GM23338 (cell line): ENCODE results near the gene PPP1R9B. TPM values are rescaled to one million over a fixed set of nuclear protein-coding genes. Genes with fewer than 3 reads are reported as not detected.

ENCODE experiments used
- ATAC-seq: fragments of 200-7000 bp; cut with Tn5 transposase; 3 replicates; pipeline ENCODE4 v1.9.1; 2020
- DNase-seq: peaks from one replicate; pipeline ENCODE4 v3.0.0-alpha.2; 2015; ENCODE audit warnings: low spot score
- H2AFZ ChIP-seq: fragments of 200-600 bp; sonication (generic); 2 replicates; pipeline ENCODE4 v1.8.0; 2016; ENCODE audit warnings: antibody characterized with exemption, mild to moderate bottlenecking, moderate library complexity
- H3F3A ChIP-seq: fragments of 200-600 bp; sonication (generic); replicated peaks from 2 replicates; pipeline ENCODE4 v1.8.0; 2017; ENCODE audit warnings: antibody characterized with exemption, mixed run types, low read depth
- H3K27ac ChIP-seq: fragments of 200-600 bp; sonication (generic); 2 replicates; pipeline ENCODE4 v1.6.1; 2016; ENCODE audit warnings: low read depth
- H3K27me3 ChIP-seq: fragments of 200-600 bp; sonication (generic); 2 replicates; pipeline ENCODE4 v1.8.0; 2016; ENCODE audit warnings: mild to moderate bottlenecking, mixed run types, moderate library complexity; ENCODE audit not compliant: insufficient read depth
- H3K36me3 ChIP-seq: fragments of 200-600 bp; sonication (generic); 2 replicates; pipeline ENCODE4 v1.8.0; 2016; ENCODE audit warnings: mild to moderate bottlenecking; ENCODE audit not compliant: insufficient read depth
- H3K4me1 ChIP-seq: fragments of 200-600 bp; sonication (generic); 2 replicates; pipeline ENCODE4 v1.8.0; 2016; ENCODE audit warnings: mild to moderate bottlenecking, moderate library complexity; ENCODE audit not compliant: insufficient read depth
- H3K4me2 ChIP-seq: fragments of 200-600 bp; sonication (generic); 2 replicates; pipeline ENCODE4 v1.7.1; 2017; ENCODE audit warnings: mixed run types
- H3K4me3 ChIP-seq: fragments of 200-600 bp; sonication (generic); 2 replicates; pipeline ENCODE4 v1.6.1; 2016; ENCODE audit warnings: mixed run types
- H3K79me2 ChIP-seq: fragments of 200-600 bp; sonication (generic); replicated peaks from 2 replicates; pipeline ENCODE4 v1.8.0; 2017; ENCODE audit warnings: mild to moderate bottlenecking; ENCODE audit not compliant: insufficient read depth
- H3K9me2 ChIP-seq: fragments of 200-600 bp; sonication (generic); 2 replicates; pipeline ENCODE4 v1.8.0; 2017; ENCODE audit not compliant: insufficient read depth
- H4K20me1 ChIP-seq: fragments of 200-600 bp; sonication (generic); replicated peaks from 2 replicates; pipeline ENCODE4 v1.8.0; 2017; ENCODE audit warnings: mild to moderate bottlenecking; ENCODE audit not compliant: insufficient read depth
- H3K27ac Mint-ChIP-seq: 2 replicates; pipeline ENCODE4 v1.8.0; 2020; ENCODE audit warnings: inconsistent platforms, mild to moderate bottlenecking, moderate library complexity, mixed read lengths
- H3K27me3 Mint-ChIP-seq: 3 replicates; pipeline ENCODE4 v1.8.0; 2022; ENCODE audit warnings: low read depth, mild to moderate bottlenecking, moderate library complexity, mixed read lengths, inconsistent platforms; ENCODE audit not compliant: insufficient read depth, poor library complexity
- H3K36me3 Mint-ChIP-seq: 3 replicates; pipeline ENCODE4 v1.8.0; 2021; ENCODE audit warnings: low read depth, mild to moderate bottlenecking, inconsistent platforms, moderate library complexity, mixed read lengths
- H3K4me1 Mint-ChIP-seq: 3 replicates; pipeline ENCODE4 v1.8.0; 2020; ENCODE audit warnings: mild to moderate bottlenecking, inconsistent platforms, mixed read lengths
- H3K4me3 Mint-ChIP-seq: 3 replicates; pipeline ENCODE4 v1.8.0; 2021; ENCODE audit warnings: moderate library complexity, mild to moderate bottlenecking, inconsistent platforms, mixed read lengths
- H3K9me3 Mint-ChIP-seq: 3 replicates; pipeline ENCODE4 v1.8.0; 2020; ENCODE audit warnings: moderate library complexity, mild to moderate bottlenecking, inconsistent platforms, mixed read lengths
- CREB1 ChIP-seq: fragments of 250-450 bp; sonication (Bioruptor Pico); IDR thresholded peaks from 2 replicates; pipeline ENCODE4 v1.5.0; 2020; ENCODE audit warnings: low read depth, mild to moderate bottlenecking, moderate library complexity
- EZH2 ChIP-seq: fragments of 200-600 bp; sonication (generic); IDR thresholded peaks from one replicate; pipeline ENCODE4 v1.8.0; 2017; ENCODE audit warnings: antibody characterized with exemption, mild to moderate bottlenecking, low read depth; ENCODE audit not compliant: unreplicated experiment
- EZH2phosphoT487 ChIP-seq: fragments of 200-600 bp; sonication (generic); IDR thresholded peaks from one replicate; pipeline ENCODE4 v1.8.1; 2018; ENCODE audit warnings: antibody characterized with exemption; ENCODE audit not compliant: unreplicated experiment
- JUNB ChIP-seq: IDR thresholded peaks from one replicate; pipeline ENCODE4 v1.6.1; 2016; ENCODE audit warnings: antibody characterized with exemption; ENCODE audit not compliant: unreplicated experiment
- NANOG ChIP-seq: IDR thresholded peaks from 2 replicates; pipeline ENCODE4 v1.6.1; 2016; ENCODE audit warnings: antibody characterized with exemption, borderline replicate concordance
- POLR2AphosphoS5 ChIP-seq: IDR thresholded peaks from 2 replicates; pipeline ENCODE4 v1.6.1; 2016; ENCODE audit warnings: antibody characterized with exemption, low read depth
- STAT1 ChIP-seq: IDR thresholded peaks from one replicate; pipeline ENCODE4 v1.6.1; 2016; ENCODE audit warnings: antibody characterized with exemption; ENCODE audit not compliant: unreplicated experiment
- ZNF114 ChIP-seq: fragments of 250-450 bp; sonication (Bioruptor Pico); IDR thresholded peaks from 2 replicates; pipeline ENCODE4 v1.5.0; 2020; ENCODE audit warnings: mild to moderate bottlenecking, moderate library complexity
- ZNF331 ChIP-seq: fragments of 250-450 bp; sonication (Bioruptor Pico); IDR thresholded peaks from 2 replicates; pipeline ENCODE4 v1.5.0; 2020; ENCODE audit warnings: low read depth, mild to moderate bottlenecking, moderate library complexity
- polyA plus RNA-seq: library from polyadenylated mRNA; unstranded; fragments of >200 nt; fragmentation: Nextera tagmentation; extraction: Ambion mirVana; gene quantifications from 2 replicates; pipeline ENCODE4 v1.2.1, GENCODE V29; 2016
- total RNA-seq: library from RNA; depleted of rRNA; stranded (reverse); fragments of >200 nt; shearing (Covaris generic); gene quantifications from 2 replicates; pipeline ENCODE4 v1.2.3, GENCODE V29; 2014
- TF ChIP-seq, protein P1 (sequence below), 2 experiments: fragments of 200-600 bp in 1 of 2; sonication (generic) in 1 of 2; conservative IDR thresholded peaks; 2 replicates each; pipeline versions ENCODE4 v1.5.1 to v1.6.1; 2016 to 2017; ENCODE audit warnings: antibody characterized with exemption in 2 of 2, low read depth in 2 of 2, mild to moderate bottlenecking in 2 of 2, moderate library complexity in 1 of 2
- TF ChIP-seq, protein P2 (sequence below): fragments of 250-450 bp; sonication (Bioruptor Pico); IDR thresholded peaks from 2 replicates; pipeline ENCODE4 v1.5.0; 2020; ENCODE audit warnings: mild to moderate bottlenecking, moderate library complexity
- TF ChIP-seq, protein P3 (sequence below): IDR thresholded peaks from one replicate; pipeline ENCODE4 v1.6.1; 2018; ENCODE audit warnings: antibody characterized with exemption; ENCODE audit not compliant: unreplicated experiment
- TF ChIP-seq, protein P4 (sequence below): IDR thresholded peaks from 2 replicates; pipeline ENCODE4 v1.6.1; 2016; ENCODE audit warnings: antibody characterized with exemption

Gene PPP1R9B
- total and polyA plus RNA-seq, 2 experiments from 2014 or later = 2.1 to 10.5 TPM

DNA sequence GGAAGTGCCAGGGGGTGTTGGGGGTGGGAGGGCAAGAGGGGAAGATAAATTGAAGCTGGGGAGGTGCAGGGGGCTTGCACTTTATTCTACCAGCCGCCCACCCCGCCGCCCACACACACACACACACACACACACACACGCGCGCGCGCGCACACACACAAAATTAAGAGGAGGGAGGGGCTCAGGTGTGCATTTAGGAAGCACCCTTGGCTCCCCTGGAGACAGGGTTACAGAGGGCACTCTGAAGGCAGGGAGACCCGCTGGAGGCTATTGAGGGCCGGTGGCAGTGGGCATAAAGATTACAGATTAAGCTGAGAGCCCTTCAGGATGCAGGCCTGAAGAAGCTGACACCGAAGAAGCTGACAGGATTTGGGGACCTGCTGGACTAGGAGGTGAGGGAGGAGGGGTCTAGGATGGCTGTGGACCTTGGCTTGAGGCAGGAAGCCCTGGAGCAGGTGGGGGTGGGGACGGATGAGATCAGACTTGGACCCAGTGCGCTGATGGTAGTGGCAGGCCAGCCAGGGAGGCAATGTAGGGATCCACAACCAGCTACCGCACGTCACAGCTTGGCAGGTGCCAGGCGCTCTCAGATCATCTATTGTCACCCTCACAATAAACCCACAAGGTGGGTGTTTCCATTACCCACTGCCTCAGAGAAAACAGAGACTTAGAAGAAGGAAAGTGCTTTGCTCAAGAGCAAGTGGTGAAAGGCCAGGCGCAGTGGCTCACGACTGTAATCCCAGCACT is 19.7 kb downstream of the PPP1R9B start:
- Mint-ChIP-seq H3K4me1 (peaks cover 60% of the 10 kb centered on the region), H3K27ac (no peak overlapping the region), H3K9me3 (no peaks in the 10 kb centered on the region), H3K27me3 (peaks cover 35% of the 10 kb centered on the region), H3K4me3 (peak overlapping the region; percentile 71), H3K36me3 (no peaks in the 10 kb centered on the region)
- no peak overlapping the region for H3K27ac ChIP-seq
- no peaks in the 10 kb centered on the region for H3K79me2 ChIP-seq
- peak; percentile 81 for DNase-seq
- no peaks in the 10 kb centered on the region; the same call in 1 of the 2 replicates for H3F3A ChIP-seq
- peak overlapping the region; percentile 82 for H3K4me2 ChIP-seq
- peak overlapping the region; percentile 69 for H3K4me3 ChIP-seq
- peaks cover 42% of the 10 kb centered on the region for H3K27me3 ChIP-seq
- TF ChIP-seq, protein P1, sequence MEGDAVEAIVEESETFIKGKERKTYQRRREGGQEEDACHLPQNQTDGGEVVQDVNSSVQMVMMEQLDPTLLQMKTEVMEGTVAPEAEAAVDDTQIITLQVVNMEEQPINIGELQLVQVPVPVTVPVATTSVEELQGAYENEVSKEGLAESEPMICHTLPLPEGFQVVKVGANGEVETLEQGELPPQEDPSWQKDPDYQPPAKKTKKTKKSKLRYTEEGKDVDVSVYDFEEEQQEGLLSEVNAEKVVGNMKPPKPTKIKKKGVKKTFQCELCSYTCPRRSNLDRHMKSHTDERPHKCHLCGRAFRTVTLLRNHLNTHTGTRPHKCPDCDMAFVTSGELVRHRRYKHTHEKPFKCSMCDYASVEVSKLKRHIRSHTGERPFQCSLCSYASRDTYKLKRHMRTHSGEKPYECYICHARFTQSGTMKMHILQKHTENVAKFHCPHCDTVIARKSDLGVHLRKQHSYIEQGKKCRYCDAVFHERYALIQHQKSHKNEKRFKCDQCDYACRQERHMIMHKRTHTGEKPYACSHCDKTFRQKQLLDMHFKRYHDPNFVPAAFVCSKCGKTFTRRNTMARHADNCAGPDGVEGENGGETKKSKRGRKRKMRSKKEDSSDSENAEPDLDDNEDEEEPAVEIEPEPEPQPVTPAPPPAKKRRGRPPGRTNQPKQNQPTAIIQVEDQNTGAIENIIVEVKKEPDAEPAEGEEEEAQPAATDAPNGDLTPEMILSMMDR (conservative IDR thresholded peaks at IDR 0.05; ENCODE audit: low read depth in 2 of 2) = no peak
- TF ChIP-seq POLR2AphosphoS5 (no peak), EZH2phosphoT487 (no peak), ZNF114 (no peak), STAT1 (no peak), JUNB (no peak), NANOG (no peak), ZNF331 (CRISPR knock-in tag) (no peak), EZH2 (no peak), CREB1 (CRISPR knock-in tag) (no peak)
- TF ChIP-seq, protein P2, sequence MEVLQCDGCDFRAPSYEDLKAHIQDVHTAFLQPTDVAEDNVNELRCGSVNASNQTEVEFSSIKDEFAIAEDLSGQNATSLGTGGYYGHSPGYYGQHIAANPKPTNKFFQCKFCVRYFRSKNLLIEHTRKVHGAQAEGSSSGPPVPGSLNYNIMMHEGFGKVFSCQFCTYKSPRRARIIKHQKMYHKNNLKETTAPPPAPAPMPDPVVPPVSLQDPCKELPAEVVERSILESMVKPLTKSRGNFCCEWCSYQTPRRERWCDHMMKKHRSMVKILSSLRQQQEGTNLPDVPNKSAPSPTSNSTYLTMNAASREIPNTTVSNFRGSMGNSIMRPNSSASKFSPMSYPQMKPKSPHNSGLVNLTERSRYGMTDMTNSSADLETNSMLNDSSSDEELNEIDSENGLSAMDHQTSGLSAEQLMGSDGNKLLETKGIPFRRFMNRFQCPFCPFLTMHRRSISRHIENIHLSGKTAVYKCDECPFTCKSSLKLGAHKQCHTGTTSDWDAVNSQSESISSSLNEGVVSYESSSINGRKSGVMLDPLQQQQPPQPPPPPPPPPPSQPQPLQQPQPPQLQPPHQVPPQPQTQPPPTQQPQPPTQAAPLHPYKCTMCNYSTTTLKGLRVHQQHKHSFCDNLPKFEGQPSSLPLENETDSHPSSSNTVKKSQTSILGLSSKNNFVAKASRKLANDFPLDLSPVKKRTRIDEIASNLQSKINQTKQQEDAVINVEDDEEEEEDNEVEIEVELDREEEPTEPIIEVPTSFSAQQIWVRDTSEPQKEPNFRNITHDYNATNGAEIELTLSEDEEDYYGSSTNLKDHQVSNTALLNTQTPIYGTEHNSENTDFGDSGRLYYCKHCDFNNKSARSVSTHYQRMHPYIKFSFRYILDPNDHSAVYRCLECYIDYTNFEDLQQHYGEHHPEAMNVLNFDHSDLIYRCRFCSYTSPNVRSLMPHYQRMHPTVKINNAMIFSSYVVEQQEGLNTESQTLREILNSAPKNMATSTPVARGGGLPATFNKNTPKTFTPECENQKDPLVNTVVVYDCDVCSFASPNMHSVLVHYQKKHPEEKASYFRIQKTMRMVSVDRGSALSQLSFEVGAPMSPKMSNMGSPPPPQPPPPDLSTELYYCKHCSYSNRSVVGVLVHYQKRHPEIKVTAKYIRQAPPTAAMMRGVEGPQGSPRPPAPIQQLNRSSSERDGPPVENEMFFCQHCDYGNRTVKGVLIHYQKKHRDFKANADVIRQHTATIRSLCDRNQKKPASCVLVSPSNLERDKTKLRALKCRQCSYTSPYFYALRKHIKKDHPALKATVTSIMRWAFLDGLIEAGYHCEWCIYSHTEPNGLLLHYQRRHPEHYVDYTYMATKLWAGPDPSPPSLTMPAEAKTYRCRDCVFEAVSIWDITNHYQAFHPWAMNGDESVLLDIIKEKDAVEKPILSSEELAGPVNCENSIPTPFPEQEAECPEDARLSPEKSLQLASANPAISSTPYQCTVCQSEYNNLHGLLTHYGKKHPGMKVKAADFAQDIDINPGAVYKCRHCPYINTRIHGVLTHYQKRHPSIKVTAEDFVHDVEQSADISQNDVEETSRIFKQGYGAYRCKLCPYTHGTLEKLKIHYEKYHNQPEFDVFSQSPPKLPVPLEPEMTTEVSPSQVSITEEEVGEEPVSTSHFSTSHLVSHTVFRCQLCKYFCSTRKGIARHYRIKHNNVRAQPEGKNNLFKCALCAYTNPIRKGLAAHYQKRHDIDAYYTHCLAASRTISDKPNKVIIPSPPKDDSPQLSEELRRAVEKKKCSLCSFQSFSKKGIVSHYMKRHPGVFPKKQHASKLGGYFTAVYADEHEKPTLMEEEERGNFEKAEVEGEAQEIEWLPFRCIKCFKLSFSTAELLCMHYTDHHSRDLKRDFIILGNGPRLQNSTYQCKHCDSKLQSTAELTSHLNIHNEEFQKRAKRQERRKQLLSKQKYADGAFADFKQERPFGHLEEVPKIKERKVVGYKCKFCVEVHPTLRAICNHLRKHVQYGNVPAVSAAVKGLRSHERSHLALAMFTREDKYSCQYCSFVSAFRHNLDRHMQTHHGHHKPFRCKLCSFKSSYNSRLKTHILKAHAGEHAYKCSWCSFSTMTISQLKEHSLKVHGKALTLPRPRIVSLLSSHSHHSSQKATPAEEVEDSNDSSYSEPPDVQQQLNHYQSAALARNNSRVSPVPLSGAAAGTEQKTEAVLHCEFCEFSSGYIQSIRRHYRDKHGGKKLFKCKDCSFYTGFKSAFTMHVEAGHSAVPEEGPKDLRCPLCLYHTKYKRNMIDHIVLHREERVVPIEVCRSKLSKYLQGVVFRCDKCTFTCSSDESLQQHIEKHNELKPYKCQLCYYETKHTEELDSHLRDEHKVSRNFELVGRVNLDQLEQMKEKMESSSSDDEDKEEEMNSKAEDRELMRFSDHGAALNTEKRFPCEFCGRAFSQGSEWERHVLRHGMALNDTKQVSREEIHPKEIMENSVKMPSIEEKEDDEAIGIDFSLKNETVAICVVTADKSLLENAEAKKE (CRISPR knock-in tag) = no peak
- TF ChIP-seq, protein P3, sequence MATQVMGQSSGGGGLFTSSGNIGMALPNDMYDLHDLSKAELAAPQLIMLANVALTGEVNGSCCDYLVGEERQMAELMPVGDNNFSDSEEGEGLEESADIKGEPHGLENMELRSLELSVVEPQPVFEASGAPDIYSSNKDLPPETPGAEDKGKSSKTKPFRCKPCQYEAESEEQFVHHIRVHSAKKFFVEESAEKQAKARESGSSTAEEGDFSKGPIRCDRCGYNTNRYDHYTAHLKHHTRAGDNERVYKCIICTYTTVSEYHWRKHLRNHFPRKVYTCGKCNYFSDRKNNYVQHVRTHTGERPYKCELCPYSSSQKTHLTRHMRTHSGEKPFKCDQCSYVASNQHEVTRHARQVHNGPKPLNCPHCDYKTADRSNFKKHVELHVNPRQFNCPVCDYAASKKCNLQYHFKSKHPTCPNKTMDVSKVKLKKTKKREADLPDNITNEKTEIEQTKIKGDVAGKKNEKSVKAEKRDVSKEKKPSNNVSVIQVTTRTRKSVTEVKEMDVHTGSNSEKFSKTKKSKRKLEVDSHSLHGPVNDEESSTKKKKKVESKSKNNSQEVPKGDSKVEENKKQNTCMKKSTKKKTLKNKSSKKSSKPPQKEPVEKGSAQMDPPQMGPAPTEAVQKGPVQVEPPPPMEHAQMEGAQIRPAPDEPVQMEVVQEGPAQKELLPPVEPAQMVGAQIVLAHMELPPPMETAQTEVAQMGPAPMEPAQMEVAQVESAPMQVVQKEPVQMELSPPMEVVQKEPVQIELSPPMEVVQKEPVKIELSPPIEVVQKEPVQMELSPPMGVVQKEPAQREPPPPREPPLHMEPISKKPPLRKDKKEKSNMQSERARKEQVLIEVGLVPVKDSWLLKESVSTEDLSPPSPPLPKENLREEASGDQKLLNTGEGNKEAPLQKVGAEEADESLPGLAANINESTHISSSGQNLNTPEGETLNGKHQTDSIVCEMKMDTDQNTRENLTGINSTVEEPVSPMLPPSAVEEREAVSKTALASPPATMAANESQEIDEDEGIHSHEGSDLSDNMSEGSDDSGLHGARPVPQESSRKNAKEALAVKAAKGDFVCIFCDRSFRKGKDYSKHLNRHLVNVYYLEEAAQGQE = no peak
- TF ChIP-seq, protein P4, sequence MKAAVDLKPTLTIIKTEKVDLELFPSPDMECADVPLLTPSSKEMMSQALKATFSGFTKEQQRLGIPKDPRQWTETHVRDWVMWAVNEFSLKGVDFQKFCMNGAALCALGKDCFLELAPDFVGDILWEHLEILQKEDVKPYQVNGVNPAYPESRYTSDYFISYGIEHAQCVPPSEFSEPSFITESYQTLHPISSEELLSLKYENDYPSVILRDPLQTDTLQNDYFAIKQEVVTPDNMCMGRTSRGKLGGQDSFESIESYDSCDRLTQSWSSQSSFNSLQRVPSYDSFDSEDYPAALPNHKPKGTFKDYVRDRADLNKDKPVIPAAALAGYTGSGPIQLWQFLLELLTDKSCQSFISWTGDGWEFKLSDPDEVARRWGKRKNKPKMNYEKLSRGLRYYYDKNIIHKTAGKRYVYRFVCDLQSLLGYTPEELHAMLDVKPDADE = no peak
- H3K36me3 ChIP-seq = no peaks in the 10 kb centered on the region
- H2AFZ ChIP-seq = no peak overlapping the region; the same call in 1 of the 2 replicates
- no peaks in the 10 kb centered on the region for H3K9me2 ChIP-seq
- no peaks in the 10 kb centered on the region for H4K20me1 ChIP-seq
- H3K4me1 ChIP-seq = peaks cover 37% of the 10 kb centered on the region
- peak; percentile 21 for ATAC-seq
